Keratinocyte (primary cell): ENCODE results near the gene IARS2. TPM values are rescaled to one million over a fixed set of nuclear protein-coding genes. Genes with fewer than 3 reads are reported as not detected.

ENCODE experiments used
- DNase-seq: peaks from one replicate; pipeline ENCODE4 v3.0.0-alpha.2; 2011; ENCODE audit warnings: low read depth, missing footprints, low spot score
- FAIRE-seq: peaks from 2 replicates; lab custom pipeline; 2011; peaks lifted over from hg19 to GRCh38; lab: Jason Lieb, UNC
- H2AFZ ChIP-seq: 2 replicates; pipeline ENCODE4 v1.6.0; 2012; ENCODE audit warnings: low read length, control low read depth, inconsistent platforms; ENCODE audit not compliant: control insufficient read depth
- H3K27ac ChIP-seq: 2 replicates; pipeline ENCODE4 v1.5.1; 2011; ENCODE audit warnings: low read length; ENCODE audit not compliant: control insufficient read depth, insufficient read depth
- H3K27me3 ChIP-seq: 3 replicates; pipeline ENCODE4 v1.6.0; 2011; ENCODE audit warnings: low read length; ENCODE audit not compliant: control insufficient read depth, insufficient read depth; ENCODE audit errors: extremely low read depth
- H3K36me3 ChIP-seq, 2 experiments: 2 replicates in 1 of 2; 3 replicates in 1 of 2; pipeline ENCODE4 v1.5.1; 2011; ENCODE audit warnings: low read length in 2 of 2, mild to moderate bottlenecking in 1 of 2; ENCODE audit not compliant: control insufficient read depth in 2 of 2, insufficient read depth in 2 of 2; ENCODE audit errors: extremely low read depth in 1 of 2
- H3K4me1 ChIP-seq: 3 replicates; pipeline ENCODE4 v1.5.1; 2011; ENCODE audit warnings: low read length; ENCODE audit not compliant: control insufficient read depth, insufficient read depth; ENCODE audit errors: extremely low read depth
- H3K4me2 ChIP-seq: 3 replicates; pipeline ENCODE4 v1.6.0; 2011; ENCODE audit warnings: low read depth, low read length; ENCODE audit not compliant: control insufficient read depth, insufficient read depth; ENCODE audit errors: extremely low read depth
- H3K4me3 ChIP-seq, 3 experiments: fragments of 200-600 bp in 1 of 3; sonication (generic) in 1 of 3; 2 replicates in 2 of 3; 3 replicates in 1 of 3; pipeline ENCODE4 v1.5.1; 2011 to 2016; ENCODE audit warnings: low read length in 3 of 3, mild to moderate bottlenecking in 3 of 3, control low read depth in 2 of 3, inconsistent platforms in 1 of 3, low read depth in 1 of 3, mixed read lengths in 1 of 3, mixed run types in 1 of 3, moderate library complexity in 1 of 3; ENCODE audit not compliant: control insufficient read depth in 2 of 3, insufficient read depth in 2 of 3; ENCODE audit errors: extremely low read depth in 1 of 3
- H3K79me2 ChIP-seq: 2 replicates; pipeline ENCODE4 v1.6.0; 2012; ENCODE audit warnings: low read length; ENCODE audit not compliant: control insufficient read depth, insufficient read depth
- H3K9ac ChIP-seq: 3 replicates; pipeline ENCODE4 v1.6.0; 2011; ENCODE audit warnings: low read length; ENCODE audit not compliant: control insufficient read depth, insufficient read depth; ENCODE audit errors: extremely low read depth
- H3K9me1 ChIP-seq: 3 replicates; pipeline ENCODE4 v1.6.0; 2011; ENCODE audit warnings: low read length; ENCODE audit not compliant: control insufficient read depth, insufficient read depth; ENCODE audit errors: extremely low read depth
- H3K9me3 ChIP-seq: 2 replicates; pipeline ENCODE4 v1.5.1; 2012; ENCODE audit warnings: low read depth, low read length; ENCODE audit not compliant: control insufficient read depth
- H4K20me1 ChIP-seq: 3 replicates; pipeline ENCODE4 v1.6.0; 2011; ENCODE audit warnings: low read length; ENCODE audit not compliant: control insufficient read depth, insufficient read depth; ENCODE audit errors: extremely low read depth
- EZH2 ChIP-seq: IDR thresholded peaks from one replicate; pipeline ENCODE4 v1.6.1; 2012; ENCODE audit warnings: inconsistent platforms, mild to moderate bottlenecking, low read length, moderate library complexity
- dilution Hi-C: fragments of 300-500 bp; cut with MboI; formaldehyde crosslinking; loops from one replicate; pipeline ENCODE4 v1.7.0; 2020; ENCODE audit warnings: low sequenced_read_pairs; ENCODE audit not compliant: extremely low pct_ligation_motif_present
- polyA plus RNA-seq, 5 experiments: library from polyadenylated mRNA; depleted of rRNA in 3 of 5; stranded (reverse) in 3 of 5; stranded (forward) in 1 of 5; unstranded in 1 of 5; fragments of >200 nt; gene quantifications; 1 replicate in 1 of 5; 2 replicates in 3 of 5; 3 replicates in 1 of 5; pipeline versions ENCODE4 v1.2.1 to v1.2.3, GENCODE V29; 2011 to 2012; ENCODE audit warnings: missing spikeins in 2 of 5, low read depth in 1 of 5, low replicate concordance in 1 of 5
- TF ChIP-seq, protein P1 (sequence below), 3 experiments: IDR thresholded peaks in 1 of 3; conservative IDR thresholded peaks in 1 of 3; optimal IDR thresholded peaks in 1 of 3; 2 replicates in 2 of 3; 3 replicates in 1 of 3; pipeline versions ENCODE3 to v1.5.1; 2011; ENCODE audit warnings: low read length in 3 of 3, mild to moderate bottlenecking in 3 of 3, moderate library complexity in 2 of 3, control low read depth in 1 of 3, inconsistent platforms in 1 of 3; ENCODE audit not compliant: insufficient read depth in 2 of 3; ENCODE audit errors: extremely low read depth in 1 of 3

IARS2 gene
- polyA plus RNA-seq, 1 donor (not counting 4 experiments of a cell fraction or from before 2014, with no cell fraction given): 69.0 TPM

DNA sequence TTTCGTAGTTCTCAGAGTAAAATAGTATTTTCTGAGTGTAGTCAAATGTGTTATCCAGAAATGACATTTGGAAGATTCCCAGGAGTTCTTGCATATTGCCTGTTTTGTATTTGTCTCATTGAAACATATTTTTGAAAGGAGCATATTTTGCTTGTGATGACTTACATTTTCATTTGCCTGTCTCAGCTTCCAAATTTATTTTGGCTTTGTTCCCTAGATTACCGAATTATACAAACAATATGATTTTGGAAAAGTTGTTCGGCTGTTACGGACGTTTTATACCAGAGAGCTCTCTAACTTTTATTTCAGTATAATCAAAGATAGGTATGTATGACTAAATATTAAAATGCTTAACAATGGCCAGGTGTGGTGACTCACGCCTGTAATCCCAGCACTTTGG, 46.0 kb downstream of the IARS2 start:
- Histone ChIP-seq H3K79me2 (no peaks in the 10 kb centered on the region), H3K4me1 (no peaks in the 10 kb centered on the region), H3K27me3 (no peaks in the 10 kb centered on the region), H2AFZ (no peak overlapping the region), H3K4me2 (no peak overlapping the region), H3K9ac (no peak overlapping the region), H3K4me3 (no peak overlapping the region), H3K9me3 (no peaks in the 10 kb centered on the region), H3K9me1 (no peaks in the 10 kb centered on the region), H3K27ac (no peak overlapping the region), H4K20me1 (no peaks in the 10 kb centered on the region), H3K36me3 (peaks cover 0 to 19% of the 10 kb centered on the region in 2 experiments)
- TF ChIP-seq EZH2: no peak
- TF ChIP-seq, protein P1, sequence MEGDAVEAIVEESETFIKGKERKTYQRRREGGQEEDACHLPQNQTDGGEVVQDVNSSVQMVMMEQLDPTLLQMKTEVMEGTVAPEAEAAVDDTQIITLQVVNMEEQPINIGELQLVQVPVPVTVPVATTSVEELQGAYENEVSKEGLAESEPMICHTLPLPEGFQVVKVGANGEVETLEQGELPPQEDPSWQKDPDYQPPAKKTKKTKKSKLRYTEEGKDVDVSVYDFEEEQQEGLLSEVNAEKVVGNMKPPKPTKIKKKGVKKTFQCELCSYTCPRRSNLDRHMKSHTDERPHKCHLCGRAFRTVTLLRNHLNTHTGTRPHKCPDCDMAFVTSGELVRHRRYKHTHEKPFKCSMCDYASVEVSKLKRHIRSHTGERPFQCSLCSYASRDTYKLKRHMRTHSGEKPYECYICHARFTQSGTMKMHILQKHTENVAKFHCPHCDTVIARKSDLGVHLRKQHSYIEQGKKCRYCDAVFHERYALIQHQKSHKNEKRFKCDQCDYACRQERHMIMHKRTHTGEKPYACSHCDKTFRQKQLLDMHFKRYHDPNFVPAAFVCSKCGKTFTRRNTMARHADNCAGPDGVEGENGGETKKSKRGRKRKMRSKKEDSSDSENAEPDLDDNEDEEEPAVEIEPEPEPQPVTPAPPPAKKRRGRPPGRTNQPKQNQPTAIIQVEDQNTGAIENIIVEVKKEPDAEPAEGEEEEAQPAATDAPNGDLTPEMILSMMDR (optimal IDR thresholded peaks at IDR 0.05 in 1 of 3, IDR thresholded peaks at IDR 0.05 in 1 of 3, conservative IDR thresholded peaks at IDR 0.05 in 1 of 3; ENCODE audit: extremely low read depth in 1 of 3, insufficient read depth in 2 of 3, low read length in 3 of 3): no peak
- dilution Hi-C loops: no loop called here
- FAIRE-seq (no peak), DNase-seq (no peak)

DNA sequence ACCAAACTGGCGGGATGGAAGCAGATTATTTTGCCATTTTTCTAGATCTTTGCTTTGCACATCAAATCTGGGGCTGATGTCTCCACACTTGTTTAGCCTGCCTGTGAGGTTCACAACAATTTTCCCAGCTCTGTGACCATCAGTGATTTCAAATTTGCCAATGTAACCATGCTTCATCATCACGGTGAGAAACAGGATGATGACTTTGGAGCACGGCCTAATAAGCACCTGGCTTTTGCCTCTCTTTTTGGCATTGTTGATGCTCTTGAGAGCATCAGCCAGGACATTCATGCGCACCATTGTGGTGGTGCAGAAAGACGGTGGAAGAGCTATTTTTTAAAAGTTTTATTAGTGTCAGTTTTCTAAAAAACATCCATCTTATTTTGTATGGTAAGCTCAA, 50.1 kb downstream of the IARS2 start:
- H3K36me3 ChIP-seq: peaks cover 2 to 14% of the 10 kb centered on the region in 2 experiments
- H3K79me2 ChIP-seq: no peaks in the 10 kb centered on the region
- no peaks in the 10 kb centered on the region for H4K20me1 ChIP-seq
- H3K9ac ChIP-seq: no peak overlapping the region
- FAIRE-seq (no peak), DNase-seq (no peak)
- no peaks in the 10 kb centered on the region for H3K4me1 ChIP-seq
- no peak for TF ChIP-seq EZH2
- TF ChIP-seq, protein P1 (optimal IDR thresholded peaks at IDR 0.05 in 1 of 3, IDR thresholded peaks at IDR 0.05 in 1 of 3, conservative IDR thresholded peaks at IDR 0.05 in 1 of 3; ENCODE audit: extremely low read depth in 1 of 3, insufficient read depth in 2 of 3, low read length in 3 of 3): no peak
- no peaks in the 10 kb centered on the region for H3K9me1 ChIP-seq
- H3K4me3 ChIP-seq: no peak overlapping the region
- H3K4me2 ChIP-seq: no peak overlapping the region
- H3K9me3 ChIP-seq: no peaks in the 10 kb centered on the region
- no peaks in the 10 kb centered on the region for H3K27me3 ChIP-seq
- H2AFZ ChIP-seq: no peak overlapping the region
- H3K27ac ChIP-seq: no peak overlapping the region
- dilution Hi-C loops: no loop called here
